Lung (tissue), 12 donors: Measurements from ENCODE around the gene SCYL2. TPM values are rescaled to one million over a fixed set of nuclear protein-coding genes. Genes with fewer than 3 reads are reported as not detected.

ENCODE experiments used
- ATAC-seq: fragments of 200-7000 bp; cut with Tn5 transposase; one replicate; pipeline ENCODE4 v1.9.1; 2020; ENCODE audit warnings: moderate number of reproducible peaks; ENCODE audit not compliant: insufficient read depth, low FRiP score
- DNase-seq, 3 donors: peaks; one replicate each; pipeline ENCODE4 v3.0.0-alpha.2; 2013 to 2017
- H3K27ac ChIP-seq, 2 donors: one replicate each; pipeline ENCODE4 v1.5.1; 2013; ENCODE audit warnings: mild to moderate bottlenecking in 2 of 2, moderate library complexity in 2 of 2, control low read depth in 1 of 2, inconsistent platforms in 1 of 2, low read depth in 1 of 2, low read length in 1 of 2
- H3K27me3 ChIP-seq, 3 donors: one replicate each; pipeline ENCODE4 v1.5.1; 2013; ENCODE audit warnings: low read length in 2 of 3; ENCODE audit not compliant: control insufficient read depth in 3 of 3, insufficient read depth in 3 of 3
- H3K36me3 ChIP-seq, 4 donors: one replicate each; pipeline ENCODE4 v1.5.1; 2013; ENCODE audit warnings: low read length in 4 of 4, mild to moderate bottlenecking in 1 of 4, moderate library complexity in 1 of 4; ENCODE audit not compliant: control insufficient read depth in 4 of 4, insufficient read depth in 4 of 4
- H3K4me1 ChIP-seq, 5 donors: one replicate each; pipeline ENCODE4 v1.5.1; 2013; ENCODE audit warnings: low read length in 5 of 5, mild to moderate bottlenecking in 2 of 5, moderate library complexity in 1 of 5; ENCODE audit not compliant: control insufficient read depth in 5 of 5, insufficient read depth in 5 of 5
- H3K4me3 ChIP-seq: one replicate; pipeline ENCODE4 v1.5.1; 2013; ENCODE audit warnings: mild to moderate bottlenecking, control low read depth, moderate library complexity
- H3K9ac ChIP-seq, 2 donors: one replicate each; pipeline ENCODE4 v1.5.1; 2013; ENCODE audit warnings: low read length in 2 of 2, control low read depth in 1 of 2; ENCODE audit not compliant: insufficient read depth in 1 of 2
- H3K9me3 ChIP-seq, 4 donors: one replicate each; pipeline ENCODE4 v1.5.1; 2013; ENCODE audit warnings: low read length in 3 of 4, mild to moderate bottlenecking in 1 of 4, moderate library complexity in 1 of 4; ENCODE audit not compliant: control insufficient read depth in 4 of 4, insufficient read depth in 3 of 4
- CTCF ChIP-seq: IDR thresholded peaks from 2 replicates; pipeline ENCODE4 v1.5.1; 2012; ENCODE audit warnings: mild to moderate bottlenecking; ENCODE audit errors: control extremely low read depth, extremely low read depth
- WGBS, 2 donors: extraction: QIAGEN DNeasy Blood & Tissue Kit; methylation state at CpG; one replicate each; pipeline ENCODE4 v1.1.7; 2013; 5-methylcytosine and 5-hydroxymethylcytosine counted together
- polyA plus RNA-seq, 2 donors: library from polyadenylated mRNA; stranded (reverse); fragments of 200-250 nt; gene quantifications; one replicate each; pipeline ENCODE4 v1.2.1, GENCODE V29; 2013
- total RNA-seq, 2 donors: library from RNA; depleted of rRNA in 1 of 2; stranded (reverse); fragments of >200 nt in 1 of 2; gene quantifications; one replicate each; pipeline ENCODE4 v1.2.1, GENCODE V29; 2014 to 2021
- donor health status: control.
- donor health status: control.
- donor health status: Bipolar disorder and iron deficiency.
- donor health status: healthy.
- donor health status: DM: yes; HTN: yes; CAD: no.

The SCYL2 gene
- total and polyA plus RNA-seq, 4 donors = 13.9 to 148 (median 24.9) TPM

- Histone ChIP-seq H3K27me3 (no peaks in the 10 kb centered on the region), H3K4me1 (no peaks in the 10 kb centered on the region), H3K4me3 (no peak overlapping the region), H3K27ac (no peak overlapping the region), H3K9me3 (no peaks in the 10 kb centered on the region), H3K36me3 (no peaks in the 10 kb centered on the region), H3K9ac (no peak overlapping the region)
- ATAC-seq (no peak), DNase-seq (no peak)
- WGBS, 2 donors = 71 to 73% methylated on average over 2 of the region's 2 CpGs
- TF ChIP-seq CTCF = no peak
These were observed 114.4 kb downstream of the SCYL2 start for GRCh38 chr12:100381379-100381778.

- 84 to 89% methylated on average over 6 of the region's 6 CpGs for WGBS, 2 donors
- TF ChIP-seq CTCF = no peak
- ATAC-seq = no peak
These were observed 115.4 kb downstream of the SCYL2 start for GRCh38 chr12:100382338-100382737.

GRCh38 chr12:100383586-100384558, 116.9 kb downstream of the SCYL2 start:
- H3K4me3 ChIP-seq = no peak overlapping the region
- H3K4me1 ChIP-seq = no peaks in the 10 kb centered on the region
- no peaks in the 10 kb centered on the region for H3K36me3 ChIP-seq
- DNase-seq (no peak), ATAC-seq (no peak)
- no peaks in the 10 kb centered on the region for H3K27me3 ChIP-seq
- WGBS, 2 donors = 88 to 90% methylated on average over 9 of the region's 9 CpGs
- no peak for TF ChIP-seq CTCF
- H3K9ac ChIP-seq = no peak overlapping the region
- no peak overlapping the region for H3K27ac ChIP-seq
- H3K9me3 ChIP-seq = no peaks in the 10 kb centered on the region

More at GRCh38 chr12:100382338-100382737, 115.4 kb downstream of the SCYL2 start:
- Histone ChIP-seq H3K9me3 (no peaks in the 10 kb centered on the region), H3K27me3 (no peaks in the 10 kb centered on the region), H3K9ac (no peak overlapping the region), H3K36me3 (no peaks in the 10 kb centered on the region), H3K4me1 (no peaks in the 10 kb centered on the region), H3K4me3 (no peak overlapping the region), H3K27ac (no peak overlapping the region)
- no peak for DNase-seq
